GM18502 (cell line): ENCODE results near the gene ADGB.
"Not testable (repeated sequence)": the region's sequence is repeated elsewhere in the genome, so short reads cannot be mapped to it uniquely, and the experiment has no call there.

Source experiments
- ATAC-seq: cut with Tn5 transposase; IDR thresholded peaks from one replicate; pipeline ENCODE4 v1.9.1; 2021; ENCODE audit warnings: mild to moderate bottlenecking; ENCODE audit not compliant: unreplicated experiment, poor library complexity

The ADGB gene

DNA sequence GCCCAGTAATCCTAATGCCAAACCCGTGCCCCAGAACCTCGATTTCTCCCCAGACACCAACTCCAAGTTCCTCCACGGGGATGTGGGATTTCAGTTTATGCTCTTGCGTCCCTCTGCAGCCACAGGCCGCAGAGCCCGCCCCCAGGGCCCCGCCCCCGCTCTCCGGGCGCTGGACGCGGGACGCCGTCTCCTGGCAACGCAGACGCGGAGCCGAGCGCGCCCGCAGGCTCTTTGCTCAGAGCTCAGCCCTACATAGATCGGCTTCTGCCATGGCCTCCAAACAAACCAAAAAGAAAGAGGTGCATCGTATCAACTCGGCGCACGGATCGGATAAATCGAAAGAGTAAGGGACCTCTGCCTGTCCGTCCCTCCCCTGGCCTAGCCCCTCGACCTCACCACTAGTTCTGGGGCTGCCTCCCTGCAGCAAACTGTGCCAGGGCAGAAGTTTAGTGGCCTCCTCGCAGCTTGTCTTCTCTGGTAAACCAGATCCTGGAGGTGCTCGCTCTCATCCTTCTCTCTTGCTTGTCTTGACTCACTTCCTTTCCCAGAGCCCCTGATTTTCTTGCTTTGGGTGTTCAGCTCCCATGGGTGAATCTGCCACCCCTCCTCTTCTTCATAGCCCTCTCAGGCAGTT lies at the start of gene ADGB:
TSS of gene ADGB (plus strand) at position 201 of the 634 bp plus-strand sequence. CDS start at position 270, 69 bp downstream.
- peak; percentile 70 for ATAC-seq

DNA sequence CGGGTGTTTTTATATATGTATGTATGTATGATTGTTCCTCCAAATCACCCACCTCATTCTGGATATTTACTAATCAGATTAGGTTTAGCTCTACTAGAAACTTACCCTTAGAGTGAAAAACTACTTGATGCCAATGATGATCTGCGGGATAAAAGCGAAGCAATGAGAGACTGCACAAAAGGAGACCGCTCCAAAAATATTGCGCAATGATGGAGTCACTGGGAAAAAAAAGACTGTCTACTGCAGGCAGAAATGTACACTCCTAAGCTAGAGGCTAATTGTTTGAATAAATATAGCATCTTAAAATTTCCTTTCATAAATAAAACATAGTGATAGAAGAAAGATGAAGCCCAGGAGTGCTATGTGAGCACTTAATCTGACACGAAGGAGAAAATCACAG lies 47.9 kb upstream of the ADGB start:
- no peak for ATAC-seq

DNA sequence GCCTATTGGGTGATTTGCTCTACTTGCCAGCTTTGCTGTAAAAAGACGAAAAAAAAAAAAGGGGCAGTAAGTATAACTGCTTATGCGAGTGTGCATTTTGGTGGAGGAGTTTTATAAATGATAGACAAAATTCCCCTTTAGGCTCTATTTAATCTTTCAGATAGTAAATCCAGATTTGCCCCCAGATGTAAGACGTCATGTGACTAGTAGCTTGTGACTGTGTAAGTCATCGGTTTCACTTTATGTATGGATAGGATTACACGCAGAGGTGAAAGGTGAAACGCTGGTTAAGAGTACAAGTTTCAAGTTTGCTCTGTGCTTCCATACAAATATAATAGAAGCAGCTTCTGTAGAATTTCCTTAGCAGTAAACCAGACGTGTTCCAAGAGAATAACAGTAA lies 47.2 kb upstream of the ADGB start:
- ATAC-seq, result no peak

DNA sequence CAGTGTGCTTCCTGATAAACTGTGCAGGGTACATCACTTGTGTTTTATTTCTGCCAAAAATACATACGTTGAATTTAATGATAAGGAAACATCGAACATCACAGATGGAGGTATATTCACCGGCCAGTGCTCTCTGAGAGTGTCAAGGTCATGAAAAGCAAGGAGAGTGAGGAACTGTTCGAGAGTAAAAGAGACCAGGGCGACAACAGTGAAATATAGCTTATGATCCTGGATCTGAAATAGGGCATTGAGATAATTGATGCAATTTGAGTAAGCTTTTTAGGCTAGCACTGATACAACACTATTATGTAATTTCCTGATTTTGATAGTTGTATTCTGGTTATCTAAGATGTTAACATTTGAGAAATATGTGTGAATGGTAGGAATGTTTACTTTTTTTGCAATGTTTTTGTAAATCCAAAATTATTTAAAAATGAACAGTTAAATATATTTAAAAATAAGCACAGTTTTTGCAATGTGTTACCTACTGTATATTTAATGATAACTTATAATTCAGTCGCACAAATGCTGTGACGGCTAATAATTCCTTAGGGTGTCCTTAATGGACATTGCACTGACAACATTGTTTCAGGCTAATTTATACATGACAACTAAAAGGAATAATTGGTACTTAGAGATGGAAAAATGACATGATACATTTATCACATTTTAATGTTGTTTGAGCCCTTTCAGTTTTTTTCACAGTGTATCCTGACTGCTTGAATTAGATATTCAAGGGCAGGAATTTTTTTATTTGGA lies 45.2 kb upstream of the ADGB start:
- no peak for ATAC-seq

DNA sequence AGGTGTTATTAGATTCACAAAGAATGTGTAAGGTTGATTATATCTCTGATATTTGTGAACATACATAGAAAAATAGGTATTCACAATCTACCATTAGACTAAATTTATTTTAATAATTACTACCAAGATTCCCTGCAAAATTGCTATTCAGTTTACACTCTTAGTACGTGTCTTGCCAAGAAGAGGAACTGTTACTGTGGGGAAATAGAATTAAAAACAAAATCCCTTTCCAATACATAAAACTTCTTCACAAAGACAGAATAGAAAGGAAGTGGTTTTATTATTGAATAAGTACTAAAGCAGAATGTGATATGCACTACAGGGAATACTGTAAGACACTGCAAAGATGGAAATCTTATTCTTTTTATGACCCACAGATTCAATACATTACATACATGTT lies 38.2 kb upstream of the ADGB start:
- no peak for ATAC-seq

DNA sequence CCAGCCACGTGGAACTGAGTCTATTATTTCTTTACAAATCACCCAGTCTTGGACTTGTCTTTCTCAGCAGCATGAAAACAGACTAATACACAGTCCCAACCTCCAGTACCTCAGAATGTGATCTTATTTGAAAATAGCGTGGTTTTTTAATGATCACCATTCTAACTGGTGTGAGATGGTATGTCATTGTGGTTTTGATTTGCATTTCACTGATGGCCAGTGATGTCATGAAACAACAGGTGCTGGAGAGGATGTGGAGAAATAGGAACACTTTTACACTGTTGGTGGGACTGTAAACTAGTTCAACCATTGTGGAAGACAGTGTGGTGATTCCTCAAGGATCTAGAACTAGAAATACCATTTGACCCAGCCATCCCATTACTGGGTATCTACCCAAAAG lies 32.1 kb upstream of the ADGB start:
- ATAC-seq, result not testable (repeated sequence)

DNA sequence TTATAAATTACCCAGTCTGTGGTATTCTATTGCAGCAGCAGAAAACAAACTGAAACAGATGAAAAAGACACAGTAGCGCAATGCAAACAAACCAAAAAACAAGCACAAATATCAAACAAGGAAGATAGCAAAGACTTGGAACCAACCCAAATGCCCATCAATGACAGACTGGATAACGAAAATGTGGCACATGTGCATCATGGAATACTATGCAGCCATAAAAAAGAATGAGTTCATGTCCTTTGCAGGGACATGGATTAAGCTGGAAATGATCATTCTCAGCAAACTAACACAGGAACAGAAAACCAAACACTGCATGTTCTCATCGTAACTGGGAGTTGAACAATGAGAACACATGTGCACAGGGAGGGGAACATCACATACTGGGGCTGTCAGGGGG lies 30.2 kb upstream of the ADGB start:
- ATAC-seq, result not testable (repeated sequence)

DNA sequence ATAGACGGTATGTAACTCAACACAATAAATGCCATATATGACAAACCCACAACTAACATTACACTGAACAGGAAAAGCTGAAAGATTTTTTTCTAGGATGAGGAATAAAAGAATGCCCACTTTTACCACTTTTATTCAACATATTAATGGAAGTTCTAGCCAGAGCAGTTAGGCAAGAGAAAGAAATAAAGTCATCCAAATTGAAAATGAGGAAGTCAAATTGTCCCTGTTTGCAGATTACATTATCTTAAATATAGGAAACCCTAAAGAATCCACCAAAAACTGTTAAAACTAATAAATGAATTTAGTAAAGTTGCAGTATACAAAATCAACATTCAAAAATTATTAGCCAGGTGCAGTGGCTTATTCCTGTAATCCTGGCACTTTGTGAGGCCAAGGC lies 24.6 kb upstream of the ADGB start:
- ATAC-seq, result no peak

DNA sequence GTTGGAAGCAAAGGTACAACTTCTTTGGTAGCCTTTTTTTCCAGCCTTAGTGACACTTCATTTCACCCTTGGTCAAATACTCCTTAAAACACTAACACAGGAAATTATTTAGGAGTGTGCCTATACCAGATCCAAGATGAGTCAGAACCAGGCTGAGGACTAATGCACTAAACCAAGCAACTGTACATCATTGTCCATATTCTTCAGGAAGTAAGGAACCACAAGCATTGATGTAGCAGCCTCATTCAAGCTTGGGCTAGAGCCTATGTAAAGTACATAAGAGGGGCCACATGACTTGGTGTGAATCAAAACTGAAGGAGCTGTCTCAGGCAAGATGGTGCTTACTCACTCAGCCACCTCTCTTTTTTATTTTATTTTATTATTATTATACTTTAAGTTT lies 20.7 kb upstream of the ADGB start:
- ATAC-seq, result no peak

DNA sequence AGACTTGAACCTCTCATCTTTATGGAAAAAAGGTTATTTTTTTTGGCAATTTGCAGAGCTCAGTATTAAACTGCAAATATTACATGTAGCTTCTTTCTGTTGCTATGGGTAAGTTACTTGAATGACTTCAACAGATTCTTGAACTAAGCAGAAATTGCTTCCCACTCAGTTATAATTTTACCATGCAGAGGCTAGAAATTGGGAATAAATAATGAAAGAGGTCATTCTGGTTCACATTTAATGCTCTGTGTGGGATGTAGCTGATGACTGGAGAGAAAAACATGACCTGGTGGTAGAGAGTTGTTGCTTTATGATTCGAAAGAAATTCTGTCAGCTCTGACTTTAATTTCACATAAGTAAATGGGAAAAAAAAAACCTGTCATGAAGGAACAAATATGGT lies 16.8 kb upstream of the ADGB start:
- no peak for ATAC-seq

DNA sequence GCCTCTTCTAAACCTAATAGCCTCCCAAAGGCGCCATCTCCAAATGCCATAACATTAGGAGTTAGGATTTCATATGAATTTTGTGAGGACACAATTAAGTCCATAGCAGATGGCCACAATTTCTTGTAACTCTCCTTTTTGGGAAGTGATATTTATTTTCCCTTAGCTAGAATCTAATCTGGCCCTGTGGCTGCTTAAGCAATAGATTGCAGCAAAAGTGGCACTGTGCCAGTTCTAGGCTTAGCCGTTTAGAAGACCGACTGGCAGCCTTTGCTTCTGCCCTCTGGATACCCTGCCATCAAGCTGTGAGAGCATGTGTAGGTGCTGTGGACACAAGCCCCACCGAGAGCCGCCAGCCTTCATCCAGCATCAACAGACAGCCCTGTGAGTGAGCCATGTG lies 15.9 kb upstream of the ADGB start:
- ATAC-seq, result no peak

DNA sequence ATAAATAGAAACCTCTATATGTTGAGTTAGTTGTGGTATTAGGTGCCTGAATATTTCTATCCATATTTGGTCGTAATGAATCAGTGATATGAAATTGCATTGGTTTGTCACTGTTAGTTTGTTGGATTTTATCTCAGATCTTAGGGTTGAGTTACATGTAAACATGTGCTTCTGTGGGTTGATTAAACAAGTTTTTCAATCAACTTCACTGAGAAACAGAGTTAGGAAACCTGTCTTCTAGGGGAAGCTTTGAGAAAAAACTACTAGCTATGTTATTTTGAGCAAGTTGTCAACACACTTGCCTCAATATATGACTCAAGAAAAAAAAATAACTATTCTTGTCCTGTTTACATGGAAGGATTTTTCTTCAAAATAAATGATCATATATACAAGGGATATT lies 14.8 kb upstream of the ADGB start:
- ATAC-seq, result no peak

DNA sequence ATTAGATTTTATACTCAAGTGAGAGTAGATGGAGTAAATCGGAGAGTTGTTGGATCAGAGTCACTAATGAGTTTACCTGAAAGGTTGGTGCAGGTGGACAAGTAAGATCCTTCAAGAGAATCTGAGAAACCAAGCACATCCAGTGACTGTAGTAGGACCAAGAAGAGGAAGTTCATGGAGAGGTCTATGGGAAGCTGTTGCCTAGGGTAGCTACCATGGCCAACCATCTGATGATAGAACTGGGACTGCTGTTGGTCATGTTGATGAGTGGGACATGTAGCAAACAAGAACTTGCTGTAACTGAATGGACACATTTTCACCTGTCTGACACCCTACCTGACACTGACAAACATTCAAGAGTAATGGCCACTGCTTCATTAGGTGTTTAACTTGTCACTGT lies 11.3 kb upstream of the ADGB start:
- ATAC-seq, result no peak

DNA sequence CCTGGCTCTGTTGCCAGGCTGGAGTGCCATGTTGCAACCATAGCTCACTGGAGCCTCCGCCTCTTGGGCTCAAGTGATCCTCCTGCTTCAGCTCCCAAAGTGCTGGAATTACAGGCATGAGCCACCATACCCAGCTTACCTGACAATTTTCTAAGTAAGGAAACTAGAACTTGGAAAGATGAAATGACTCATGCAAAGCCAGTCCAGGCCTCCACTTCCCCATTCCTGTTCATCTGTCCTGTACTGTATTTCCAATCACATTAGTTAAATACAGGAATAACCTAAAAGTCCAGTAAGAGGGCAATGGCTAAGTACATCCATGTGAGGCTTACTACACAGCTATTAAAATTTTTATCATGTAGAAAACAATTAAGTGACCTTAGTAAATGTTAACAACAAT lies 8.3 kb upstream of the ADGB start:
- ATAC-seq, result no peak

DNA sequence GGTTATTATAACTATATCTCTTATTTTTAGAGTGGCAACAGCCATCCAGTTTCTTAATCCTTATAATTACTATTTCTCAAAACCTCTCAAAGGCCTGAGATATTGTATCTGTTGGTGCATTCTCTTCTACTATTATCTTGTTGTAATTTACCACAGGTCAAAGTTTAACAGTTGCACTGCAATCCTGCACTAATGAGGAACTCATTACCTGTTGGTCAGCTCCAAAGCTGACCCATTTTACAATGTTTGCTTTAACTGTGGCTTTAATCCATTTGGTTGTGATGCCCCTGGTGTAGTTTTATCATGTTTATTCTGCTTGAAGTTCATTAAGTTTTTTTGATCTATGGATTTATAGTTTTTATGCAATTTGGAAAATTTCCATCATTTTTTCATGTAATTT lies 6.3 kb upstream of the ADGB start:
- no peak for ATAC-seq

DNA sequence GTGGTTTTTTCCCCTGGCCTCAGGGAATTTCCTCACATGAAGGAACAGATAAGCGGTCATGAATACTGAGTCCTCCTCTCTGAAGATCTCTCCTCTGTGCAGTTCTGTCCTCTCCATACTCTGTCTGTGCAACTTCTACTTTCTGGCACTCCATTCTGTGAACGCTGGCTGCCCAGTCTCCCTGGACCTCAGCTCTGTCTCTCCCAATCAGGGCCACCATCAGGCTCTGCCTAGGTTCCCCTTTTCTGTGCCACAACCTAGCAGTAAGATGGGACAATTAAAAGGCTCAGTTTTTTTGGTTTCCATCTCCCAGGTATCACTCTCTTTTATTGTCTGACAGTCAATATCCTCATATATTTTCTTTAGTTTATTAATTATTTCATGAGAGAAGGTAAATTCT lies 4.8 kb upstream of the ADGB start:
- ATAC-seq, result no peak

DNA sequence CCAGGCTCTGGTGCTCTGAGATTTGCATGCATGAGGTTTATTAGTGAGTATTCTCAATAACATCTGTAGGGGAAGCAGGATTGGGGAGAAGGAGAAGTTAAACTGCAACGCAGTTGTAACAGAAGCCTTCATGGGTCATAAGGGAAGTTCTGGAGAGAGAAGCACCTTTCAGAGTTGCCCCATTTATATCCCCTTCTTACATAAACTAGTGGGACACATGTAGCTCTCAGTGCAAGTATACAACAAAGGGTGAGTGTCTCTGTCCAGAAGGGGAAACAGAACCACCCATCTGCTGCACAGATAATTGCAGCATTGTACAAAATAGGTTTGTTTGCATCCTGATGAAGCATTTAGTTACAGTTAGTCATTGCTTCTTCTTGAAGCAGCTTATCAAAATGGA lies 4.3 kb upstream of the ADGB start:
- no peak for ATAC-seq

DNA sequence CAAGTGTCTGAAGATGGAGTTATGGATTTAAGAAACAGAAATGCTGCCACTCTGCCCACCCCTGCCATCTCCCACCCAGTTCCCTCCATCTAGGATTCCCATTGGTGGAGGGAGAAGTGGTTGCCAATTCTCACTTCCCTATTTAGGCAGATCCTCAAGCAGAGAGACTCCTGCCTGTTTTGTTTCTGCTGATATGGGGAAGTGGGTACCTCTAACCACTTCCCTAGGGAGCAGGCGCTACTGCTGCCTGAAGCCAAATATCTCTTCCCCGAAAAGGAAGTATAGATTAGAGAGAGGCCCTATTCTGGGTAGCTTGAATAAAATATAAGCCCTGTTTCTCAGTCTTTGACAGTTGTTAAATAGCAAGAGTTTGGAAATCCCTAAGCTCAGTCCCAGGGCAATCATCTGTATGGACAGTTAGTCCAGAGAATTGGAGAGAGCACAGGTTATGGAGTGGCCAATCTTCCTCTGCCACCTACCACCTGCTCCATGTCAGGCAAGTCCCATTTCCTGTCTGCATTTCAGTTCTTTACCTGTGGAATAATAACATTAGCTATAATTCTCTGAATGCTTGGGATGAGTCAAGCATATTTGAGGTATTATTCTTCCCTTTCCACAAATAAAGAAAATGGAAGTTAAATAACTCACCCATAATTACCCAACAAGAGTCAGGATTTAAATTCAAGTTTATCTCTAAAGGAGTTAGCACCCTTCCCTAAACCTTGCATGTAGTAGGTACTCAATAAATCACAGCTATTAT lies 2.6 kb upstream of the ADGB start:
- peak; percentile 60 for ATAC-seq

DNA sequence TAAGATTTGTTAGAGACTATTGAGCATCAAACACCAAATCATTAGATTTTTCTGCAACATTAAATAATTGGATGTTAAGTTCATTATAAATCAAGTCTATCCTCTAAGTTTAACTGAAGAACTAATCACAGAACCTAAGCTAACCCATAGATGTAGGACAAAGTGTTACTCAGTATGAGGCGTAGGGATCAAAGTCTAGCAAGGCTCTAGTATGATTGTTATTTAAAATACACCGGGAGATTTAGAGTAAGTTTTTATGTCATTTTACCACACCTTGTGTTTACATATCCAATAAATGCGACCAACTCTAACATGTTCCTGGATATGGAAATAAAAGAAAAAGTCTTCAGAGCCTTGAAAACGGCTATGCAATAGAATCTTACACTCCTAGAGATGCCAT lies 2.6 kb downstream of the ADGB start:
- ATAC-seq, result no peak

DNA sequence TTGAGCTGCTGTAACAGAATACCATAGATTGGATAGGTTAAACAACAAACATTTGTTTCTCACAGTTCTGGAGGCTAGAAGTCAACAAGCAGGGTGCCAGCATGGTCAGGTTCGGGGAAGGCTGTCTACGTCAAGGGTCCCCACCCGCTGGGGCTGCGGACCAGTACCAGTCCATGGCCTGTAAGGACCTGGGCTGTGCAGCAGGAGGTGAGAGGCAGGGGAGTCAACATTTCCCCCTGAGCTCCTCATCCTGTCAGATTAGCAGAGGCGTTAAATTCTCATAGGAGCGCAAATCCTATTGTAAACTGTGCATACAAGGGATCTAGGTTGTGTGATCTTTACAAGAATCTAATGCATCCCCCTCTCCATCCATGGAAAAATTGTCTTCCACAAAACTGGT lies 3.8 kb downstream of the ADGB start:
- ATAC-seq, result no peak

DNA sequence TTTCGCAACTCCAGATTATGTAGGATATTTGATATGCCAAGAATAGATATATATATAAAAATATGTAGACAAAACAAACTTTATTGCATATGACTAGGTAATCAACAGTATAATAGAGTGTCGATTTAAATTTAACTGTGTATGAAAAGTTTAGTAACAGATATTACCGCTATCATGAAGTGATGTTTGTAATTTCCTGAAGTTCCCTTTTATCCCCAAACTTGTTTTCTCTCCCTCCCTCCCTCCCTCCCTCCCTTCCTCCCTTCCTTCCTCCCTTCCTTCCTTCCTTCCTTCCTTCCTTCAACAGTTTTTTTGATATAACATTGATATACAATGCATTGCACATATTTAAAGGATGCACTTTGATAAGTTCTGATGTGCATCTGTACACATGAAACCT lies 15.2 kb downstream of the ADGB start:
- ATAC-seq, result no peak

DNA sequence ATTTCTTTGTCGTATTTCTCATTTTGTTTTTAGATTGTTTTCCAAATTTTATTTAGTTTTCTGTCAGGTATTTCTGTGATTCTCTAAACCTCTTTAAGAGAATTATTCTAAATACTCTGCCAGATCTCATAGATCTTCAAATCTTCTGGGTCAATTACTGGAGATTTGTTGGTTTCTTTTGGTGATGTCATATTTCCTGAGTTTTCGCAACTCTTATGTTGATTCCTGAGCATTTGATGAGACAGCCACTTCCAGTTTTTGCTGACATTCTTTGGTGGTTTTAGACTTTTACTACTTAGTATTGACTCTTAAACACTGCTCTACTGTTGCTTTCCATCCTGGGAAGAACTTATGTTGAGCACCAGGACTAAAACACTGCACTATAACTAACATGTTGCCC lies 21.9 kb downstream of the ADGB start:
- ATAC-seq, result no peak
